Endodermal cell (in vitro differentiated cells): ENCODE measurements around the gene NLRP12. TPM values are rescaled to one million over a fixed set of nuclear protein-coding genes. Genes with fewer than 3 reads are reported as not detected.

Source experiments
- DNase-seq: peaks from one replicate; pipeline ENCODE4 v3.0.0-alpha.2; 2017
- H3K27ac ChIP-seq: 2 replicates; pipeline ENCODE4 v1.5.1; 2013; ENCODE audit warnings: mild to moderate bottlenecking, low read depth, low read length, moderate library complexity
- H3K27me3 ChIP-seq: 2 replicates; pipeline ENCODE4 v1.6.1; 2013; ENCODE audit warnings: mild to moderate bottlenecking, low read length, moderate library complexity; ENCODE audit not compliant: insufficient read depth, control insufficient read depth, poor library complexity, severe bottlenecking
- H3K36me3 ChIP-seq: 2 replicates; pipeline ENCODE4 v1.7.0; 2013; ENCODE audit warnings: mild to moderate bottlenecking, low read length, moderate library complexity; ENCODE audit not compliant: control insufficient read depth, insufficient read depth
- H3K4me1 ChIP-seq: one replicate; pipeline ENCODE4 v1.7.0; 2013; ENCODE audit warnings: low read length; ENCODE audit not compliant: control insufficient read depth, insufficient read depth
- H3K4me3 ChIP-seq: 2 replicates; pipeline ENCODE4 v1.5.1; 2013; ENCODE audit warnings: mild to moderate bottlenecking, low read length, moderate library complexity
- H3K9ac ChIP-seq: 2 replicates; pipeline ENCODE4 v1.6.1; 2013; ENCODE audit warnings: mild to moderate bottlenecking, low read length, moderate library complexity; ENCODE audit not compliant: poor library complexity, severe bottlenecking; ENCODE audit errors: extremely low read depth
- H3K9me3 ChIP-seq: 2 replicates; pipeline ENCODE4 v1.6.1; 2013; ENCODE audit warnings: mild to moderate bottlenecking, low read length, moderate library complexity; ENCODE audit not compliant: control insufficient read depth
- H3K27ac Mint-ChIP-seq: 2 replicates; pipeline ENCODE4 v1.8.0; 2020; ENCODE audit warnings: mixed read lengths
- H3K27me3 Mint-ChIP-seq: 2 replicates; pipeline ENCODE4 v1.8.0; 2021; ENCODE audit warnings: mild to moderate bottlenecking, mixed read lengths; ENCODE audit not compliant: insufficient read depth
- H3K36me3 Mint-ChIP-seq: 2 replicates; pipeline ENCODE4 v1.8.0; 2020; ENCODE audit warnings: low read depth, mixed read lengths
- H3K4me1 Mint-ChIP-seq: 2 replicates; pipeline ENCODE4 v1.8.0; 2020; ENCODE audit warnings: mixed read lengths
- H3K4me3 Mint-ChIP-seq: 2 replicates; pipeline ENCODE4 v1.8.0; 2020; ENCODE audit warnings: mild to moderate bottlenecking, moderate library complexity, mixed read lengths
- H3K9me3 Mint-ChIP-seq: 2 replicates; pipeline ENCODE4 v1.8.0; 2020; ENCODE audit warnings: mild to moderate bottlenecking, mixed read lengths
- WGBS, 2 experiments: methylation state at CpG; one replicate each; pipeline versions ENCODE4 v1.1.5 to v1.1.7; 2013; ENCODE audit warnings: missing lambda C conversion rate in 2 of 2, mixed read lengths in 1 of 2; ENCODE audit not compliant: insufficient coverage in 1 of 2, insufficient read length in 1 of 2; 5-methylcytosine and 5-hydroxymethylcytosine counted together
- total RNA-seq, 2 donors: library from RNA; stranded (reverse); fragmentation: NEBNext Ultra II Directional in 1 of 2; extraction: Animal tissue kit (Norgen Biotek cat#: 25700) in 1 of 2; gene quantifications; 2 replicates in 1 of 2; 3 replicates in 1 of 2; pipeline ENCODE4 v1.2.1, GENCODE V29; 2021
- TF ChIP-seq, protein P1 (sequence below): fragments of 200-600 bp; sonication (generic); conservative IDR thresholded peaks from 2 replicates; pipeline ENCODE4 v1.5.0; 2021; ENCODE audit warnings: antibody characterized with exemption, mild to moderate bottlenecking

NLRP12 gene
- total RNA-seq, 2 donors from 2014 or later, result 0.20 to 2.6 TPM

DNA sequence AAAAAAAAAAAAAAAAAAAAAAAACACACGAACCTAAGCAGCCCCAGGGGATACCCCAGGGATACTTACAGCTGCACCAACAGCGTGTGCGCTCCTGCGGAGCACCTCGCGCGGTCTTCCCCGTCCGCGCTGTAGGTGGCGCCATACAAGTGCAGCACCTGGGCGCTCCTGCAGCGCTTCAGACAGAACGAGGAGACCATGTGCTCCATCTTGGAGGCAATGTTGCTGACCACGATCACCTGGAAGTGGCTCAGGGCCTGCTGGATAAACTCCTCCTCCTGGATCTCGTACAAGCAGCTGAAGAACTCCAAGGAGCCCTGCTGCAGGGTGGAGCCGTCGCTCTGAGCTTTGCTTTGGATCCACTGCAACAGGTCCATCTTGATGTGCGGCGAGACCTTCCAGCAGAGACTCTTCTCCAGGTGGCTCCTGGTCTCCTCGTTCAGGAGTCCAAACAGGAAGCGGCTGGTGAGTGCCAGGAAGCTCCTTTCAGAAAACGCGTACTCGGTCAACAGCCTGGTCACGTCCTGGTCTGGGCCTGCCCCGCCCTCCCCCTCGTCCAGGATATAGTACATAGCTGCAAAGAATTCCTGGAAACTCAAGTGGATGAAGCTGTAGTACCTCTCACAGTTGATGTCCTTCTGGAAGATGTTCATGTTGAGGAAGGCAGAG, 14.5 kb downstream of the NLRP12 start:
- H3K27me3 Mint-ChIP-seq, result no peaks in the 10 kb centered on the region
- peaks cover 4% of the 10 kb centered on the region for H3K36me3 ChIP-seq
- peaks cover 10% of the 10 kb centered on the region for H3K36me3 Mint-ChIP-seq
- H3K4me1 ChIP-seq, result no peaks in the 10 kb centered on the region
- no peaks in the 10 kb centered on the region for H3K9me3 ChIP-seq
- 95% methylated on average over 26 to 28 of the region's 28 CpGs for WGBS, 2 experiments
- H3K4me1 Mint-ChIP-seq, result peaks cover 3% of the 10 kb centered on the region
- H3K9me3 Mint-ChIP-seq, result no peaks in the 10 kb centered on the region
- H3K27me3 ChIP-seq, result no peaks in the 10 kb centered on the region
- no peak overlapping the region for H3K27ac ChIP-seq
- H3K9ac ChIP-seq, result no peak overlapping the region
- H3K27ac Mint-ChIP-seq, result no peak overlapping the region
- TF ChIP-seq, protein P1, sequence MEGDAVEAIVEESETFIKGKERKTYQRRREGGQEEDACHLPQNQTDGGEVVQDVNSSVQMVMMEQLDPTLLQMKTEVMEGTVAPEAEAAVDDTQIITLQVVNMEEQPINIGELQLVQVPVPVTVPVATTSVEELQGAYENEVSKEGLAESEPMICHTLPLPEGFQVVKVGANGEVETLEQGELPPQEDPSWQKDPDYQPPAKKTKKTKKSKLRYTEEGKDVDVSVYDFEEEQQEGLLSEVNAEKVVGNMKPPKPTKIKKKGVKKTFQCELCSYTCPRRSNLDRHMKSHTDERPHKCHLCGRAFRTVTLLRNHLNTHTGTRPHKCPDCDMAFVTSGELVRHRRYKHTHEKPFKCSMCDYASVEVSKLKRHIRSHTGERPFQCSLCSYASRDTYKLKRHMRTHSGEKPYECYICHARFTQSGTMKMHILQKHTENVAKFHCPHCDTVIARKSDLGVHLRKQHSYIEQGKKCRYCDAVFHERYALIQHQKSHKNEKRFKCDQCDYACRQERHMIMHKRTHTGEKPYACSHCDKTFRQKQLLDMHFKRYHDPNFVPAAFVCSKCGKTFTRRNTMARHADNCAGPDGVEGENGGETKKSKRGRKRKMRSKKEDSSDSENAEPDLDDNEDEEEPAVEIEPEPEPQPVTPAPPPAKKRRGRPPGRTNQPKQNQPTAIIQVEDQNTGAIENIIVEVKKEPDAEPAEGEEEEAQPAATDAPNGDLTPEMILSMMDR, result peak; percentile 75
- H3K4me3 ChIP-seq, result no peak overlapping the region
- H3K4me3 Mint-ChIP-seq, result no peak overlapping the region
- peak; percentile 89 for DNase-seq

DNA sequence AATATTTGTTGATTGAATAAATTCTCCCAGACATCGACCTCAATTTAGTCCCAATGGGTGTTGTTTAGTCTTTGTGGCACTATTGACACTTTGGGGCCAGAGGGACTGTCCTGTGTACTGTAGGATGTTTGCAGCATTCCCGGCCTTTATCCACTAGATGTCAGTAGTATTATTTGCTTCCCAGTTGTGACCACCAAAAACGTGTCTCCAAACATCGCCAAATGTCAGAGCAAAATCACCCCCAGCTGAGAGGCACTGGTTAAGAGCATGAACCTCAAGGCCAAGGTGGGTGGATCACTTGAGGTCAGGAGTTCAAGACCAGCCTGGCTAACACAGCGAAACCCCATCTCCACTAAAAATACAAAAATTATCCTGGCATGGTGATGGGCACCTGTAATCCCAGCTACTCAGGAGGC, 15.4 kb downstream of the NLRP12 start:
- Mint-ChIP-seq H3K27ac (peak overlapping the region; percentile 26), H3K27me3 (no peaks in the 10 kb centered on the region), H3K4me3 (no peak overlapping the region), H3K9me3 (no peaks in the 10 kb centered on the region), H3K4me1 (peaks cover 3% of the 10 kb centered on the region), H3K36me3 (peaks cover 12% of the 10 kb centered on the region)
- Histone ChIP-seq H3K9ac (no peak overlapping the region), H3K9me3 (no peaks in the 10 kb centered on the region), H3K4me3 (no peak overlapping the region), H3K36me3 (peaks cover 4% of the 10 kb centered on the region), H3K4me1 (no peaks in the 10 kb centered on the region), H3K27me3 (no peaks in the 10 kb centered on the region), H3K27ac (no peak overlapping the region)
- peak; percentile 71 for DNase-seq
- TF ChIP-seq, protein P1, result peak; percentile 79
- 28 to 50% methylated on average over 1 to 5 of the region's 5 CpGs for WGBS, 2 experiments

DNA sequence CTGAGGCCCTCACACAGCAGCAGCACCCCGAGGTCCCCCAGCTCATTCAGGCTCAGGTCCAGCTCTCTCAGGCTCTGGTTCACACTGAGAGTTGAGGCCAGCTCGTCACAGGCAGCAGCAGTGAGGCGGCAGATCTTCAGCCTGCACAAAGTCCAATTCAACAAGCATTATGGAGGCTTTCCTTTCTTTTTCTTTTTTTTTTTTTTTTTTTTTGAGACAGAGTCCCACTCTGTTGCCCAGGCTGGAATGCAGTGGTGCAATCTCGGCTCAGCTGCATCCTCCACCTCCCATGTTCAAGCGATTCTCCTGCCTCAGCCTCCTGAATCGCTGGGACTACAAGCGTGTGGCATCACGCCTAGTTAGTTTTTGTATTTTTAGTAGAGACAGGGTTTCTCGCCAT, 22.9 kb downstream of the NLRP12 start:
- Histone ChIP-seq H3K9ac (no peak overlapping the region), H3K4me3 (no peak overlapping the region), H3K9me3 (no peaks in the 10 kb centered on the region), H3K27me3 (no peaks in the 10 kb centered on the region), H3K27ac (no peak overlapping the region), H3K36me3 (peaks cover 4% of the 10 kb centered on the region), H3K4me1 (no peaks in the 10 kb centered on the region)
- Mint-ChIP-seq H3K27ac (no peak overlapping the region), H3K4me3 (no peak overlapping the region), H3K27me3 (no peaks in the 10 kb centered on the region), H3K36me3 (peaks cover 11% of the 10 kb centered on the region), H3K4me1 (no peaks in the 10 kb centered on the region), H3K9me3 (no peaks in the 10 kb centered on the region)
- DNase-seq, result no peak
- 94% methylated on average over 6 to 9 of the region's 9 CpGs for WGBS, 2 experiments
- TF ChIP-seq, protein P1, result no peak
